K562 (cell line): Measurements from ENCODE around the gene MSH4. TPM values are rescaled to one million over a fixed set of nuclear protein-coding genes. Genes with fewer than 3 reads are reported as not detected.

Experiments used
- ATAC-seq: fragments of 200-7000 bp; cut with Tn5 transposase; 3 replicates; pipeline ENCODE4 v1.9.1; 2020; ENCODE audit warnings: moderate library complexity
- BruUV-seq: library from RNA; stranded (reverse); fragments of 400-500 nt; replicated peaks from 2 replicates; lab custom pipeline; 2021; lab: Mats Ljungman, UMichigan
- CTCF ChIA-PET: fragments of 300-600 bp; formaldehyde crosslinking; extraction: SDS; loops from one replicate; lab custom pipeline; 2021; ENCODE audit warnings: low intra/inter-chr PET ratio; lab: Yijun Ruan, JAX
- POLR2A ChIA-PET: fragments of 300-600, 350-650 bp; sonication (Branson Sonifier 250); formaldehyde crosslinking; extraction: SDS; loops from one replicate; lab custom pipeline; 2021; ENCODE audit warnings: antibody characterized with exemption, inconsistent platforms; lab: Yijun Ruan, JAX
- DNase-seq, 4 experiments: peaks; one replicate each; pipeline versions ENCODE4 v3.0.0 to v3.0.0-alpha.2; 2011 to 2018; ENCODE audit warnings: low spot score in 3 of 4, mixed read lengths in 3 of 4; ENCODE audit errors: extremely low read depth in 1 of 4
- FAIRE-seq: peaks from 2 replicates; lab custom pipeline; 2011; peaks lifted over from hg19 to GRCh38; lab: Jason Lieb, UNC
- H2AFZ ChIP-seq: 2 replicates; pipeline ENCODE4 v1.6.0; 2011; ENCODE audit warnings: low read depth, low read length, control low read depth, inconsistent platforms
- H3K27ac ChIP-seq: fragments of 200-600 bp; 3 replicates; pipeline ENCODE4 v1.8.0; 2011; ENCODE audit warnings: low read depth, mild to moderate bottlenecking, control low read depth, inconsistent platforms, low read length, moderate library complexity, mixed read lengths; ENCODE audit errors: extremely low read depth
- H3K27me3 ChIP-seq, 2 experiments: fragments of 300-600 bp in 1 of 2; 2 replicates in 1 of 2; 3 replicates in 1 of 2; pipeline versions ENCODE4 v1.6.0 to v1.8.0; 2011; ENCODE audit warnings: inconsistent platforms in 2 of 2, low read length in 2 of 2, mild to moderate bottlenecking in 1 of 2, mixed read lengths in 1 of 2, moderate library complexity in 1 of 2; ENCODE audit not compliant: control insufficient read depth in 2 of 2, insufficient read depth in 2 of 2
- H3K36me3 ChIP-seq: fragments of 300-600 bp; 3 replicates; pipeline ENCODE4 v1.8.0; 2011; ENCODE audit warnings: mild to moderate bottlenecking, low read length, inconsistent platforms; ENCODE audit not compliant: control insufficient read depth, insufficient read depth
- H3K4me1 ChIP-seq, 2 experiments: fragments of 200-600 bp in 1 of 2; replicated peaks in 1 of 2; 2 replicates in 1 of 2; 3 replicates in 1 of 2; pipeline versions ENCODE4 v1.5.1 to v1.8.0; 2011; ENCODE audit warnings: inconsistent platforms in 2 of 2, low read length in 2 of 2, mild to moderate bottlenecking in 1 of 2, mixed read lengths in 1 of 2, moderate library complexity in 1 of 2; ENCODE audit not compliant: control insufficient read depth in 2 of 2, insufficient read depth in 2 of 2
- H3K4me2 ChIP-seq: 2 replicates; pipeline ENCODE4 v1.6.1; 2011; ENCODE audit warnings: low read length, control low read depth, inconsistent platforms, mixed read lengths; ENCODE audit not compliant: insufficient read depth
- H3K4me3 ChIP-seq: fragments of 200-600 bp; sonication (generic), shearing (Covaris generic); 2 replicates; pipeline ENCODE4 v1.5.1; 2016; ENCODE audit warnings: control low read depth, inconsistent platforms
- H3K79me2 ChIP-seq: fragments of 200-600 bp; 3 replicates; pipeline ENCODE4 v1.8.0; 2011; ENCODE audit warnings: low read length, inconsistent platforms; ENCODE audit not compliant: control insufficient read depth, insufficient read depth
- H3K9ac ChIP-seq, 2 experiments: 2 replicates each; pipeline versions ENCODE4 v1.6.0 to v1.6.1; 2011; ENCODE audit warnings: low read depth in 2 of 2, low read length in 2 of 2, control low read depth in 1 of 2, inconsistent platforms in 1 of 2, mild to moderate bottlenecking in 1 of 2, mixed read lengths in 1 of 2; ENCODE audit not compliant: insufficient read depth in 1 of 2
- H3K9me1 ChIP-seq: one replicate; pipeline ENCODE4 v1.6.0; 2011; ENCODE audit warnings: inconsistent platforms, mild to moderate bottlenecking, low read length, moderate library complexity; ENCODE audit not compliant: control insufficient read depth, insufficient read depth
- H3K9me3 ChIP-seq: replicated peaks from 2 replicates; pipeline ENCODE4 v1.5.1; 2011; ENCODE audit warnings: low read depth, low read length, inconsistent platforms; ENCODE audit not compliant: control insufficient read depth, insufficient read depth
- H4K20me1 ChIP-seq: replicated peaks from 2 replicates; pipeline ENCODE4 v1.6.1; 2011; ENCODE audit warnings: low read length, inconsistent platforms, mixed read lengths; ENCODE audit not compliant: control insufficient read depth, insufficient read depth
- CREBBP ChIP-seq: IDR thresholded peaks from one replicate; pipeline ENCODE4 v1.6.1; 2012; ENCODE audit warnings: low read depth, mild to moderate bottlenecking, control low read depth, inconsistent platforms, low read length
- E4F1 ChIP-seq: fragments of 250-450 bp; sonication (Bioruptor Pico); IDR thresholded peaks from 2 replicates; pipeline ENCODE4 v1.5.0; 2021; ENCODE audit warnings: mild to moderate bottlenecking, borderline replicate concordance
- KLF13 ChIP-seq: fragments of 450-650 bp; IDR thresholded peaks from 2 replicates; pipeline ENCODE4 v1.6.1; 2016; ENCODE audit warnings: missing genetic modification characterization, low read depth, mild to moderate bottlenecking, missing compliant biosample characterization, moderate library complexity, borderline replicate concordance
- NFRKB ChIP-seq: fragments of 450-650 bp; IDR thresholded peaks from 2 replicates; pipeline ENCODE4 v1.6.1; 2016; ENCODE audit warnings: low read depth
- OTX1 ChIP-seq: fragments of 450-650 bp; formaldehyde crosslinking; IDR thresholded peaks from 2 replicates; pipeline ENCODE4 v1.4.0; 2022; ENCODE audit warnings: mild to moderate bottlenecking
- PHTF2 ChIP-seq: fragments of 250-450 bp; sonication (Bioruptor Pico); IDR thresholded peaks from 2 replicates; pipeline ENCODE4 v1.5.0; 2021; ENCODE audit warnings: mild to moderate bottlenecking
- SMARCB1 ChIP-seq: IDR thresholded peaks from 2 replicates; pipeline ENCODE4 v1.6.1; 2011; ENCODE audit warnings: improper control_type of control experiment, low read depth; ENCODE audit not compliant: insufficient read length
- SP1 ChIP-seq: sonication (generic); formaldehyde crosslinking; IDR thresholded peaks from 2 replicates; pipeline ENCODE4 v1.8.1; 2022; ENCODE audit warnings: mild to moderate bottlenecking, missing genetic modification reagents
- SRSF9 ChIP-seq: fragments of 200-400 bp; formaldehyde crosslinking; IDR thresholded peaks from 2 replicates; pipeline ENCODE4 v1.6.1; 2017; ENCODE audit warnings: low read depth, low read length, borderline replicate concordance
- TAF15 ChIP-seq: fragments of 200-400 bp; formaldehyde crosslinking; IDR thresholded peaks from 2 replicates; pipeline ENCODE4 v1.6.1; 2017; ENCODE audit warnings: mild to moderate bottlenecking, low read depth, low read length, moderate library complexity
- THAP12 ChIP-seq: fragments of 250-450 bp; sonication (Bioruptor Pico); IDR thresholded peaks from 2 replicates; pipeline ENCODE4 v1.9.0; 2021; ENCODE audit warnings: mild to moderate bottlenecking, inconsistent platforms
- ZBTB7A ChIP-seq: IDR thresholded peaks from 2 replicates; pipeline ENCODE4 v1.6.1; 2011; ENCODE audit warnings: low read depth, mild to moderate bottlenecking, low read length, moderate library complexity, borderline replicate concordance; ENCODE audit not compliant: control insufficient read depth
- ZNF146 ChIP-seq: IDR thresholded peaks from one replicate; pipeline ENCODE4 v1.6.1; 2018; ENCODE audit warnings: missing compliant biosample characterization; ENCODE audit not compliant: unreplicated experiment
- ZNF384 ChIP-seq: IDR thresholded peaks from 2 replicates; pipeline ENCODE4 v1.6.1; 2012; ENCODE audit warnings: low read depth, low read length, improper control_type of control experiment
- ZNF445 ChIP-seq: fragments of 250-450 bp; sonication (Bioruptor Pico); IDR thresholded peaks from 2 replicates; pipeline ENCODE4 v1.4.0; 2020; ENCODE audit warnings: low read depth, mild to moderate bottlenecking, moderate library complexity
- ZZZ3 ChIP-seq: fragments of 450-650 bp; IDR thresholded peaks from 2 replicates; pipeline ENCODE4 v1.6.1; 2016; ENCODE audit warnings: antibody characterized with exemption, mild to moderate bottlenecking, moderate library complexity
- WGBS: fragments of 100-300 bp; shearing (Covaris generic); methylation state at CpG from one replicate; pipeline ENCODE4 v1.1.6; 2016; ENCODE audit warnings: low coverage, mixed read lengths; ENCODE audit not compliant: insufficient coverage; ENCODE audit errors: missing lambda C conversion rate; 5-methylcytosine and 5-hydroxymethylcytosine counted together
- in situ Hi-C: fragments of 300-500 bp; cut with MboI; formaldehyde crosslinking; loops from 4 replicates; pipeline ENCODE4 v1.15.0; 2018; ENCODE audit warnings: inconsistent platforms, mixed read lengths
- intact Hi-C: fragments of 100-400 bp; cut with micrococcal nuclease; formaldehyde crosslinking; loops from 2 replicates; pipeline ENCODE4 v1.14.2; 2022
- polyA plus RNA-seq, 8 experiments: library from polyadenylated mRNA; depleted of rRNA in 4 of 8; stranded (reverse) in 5 of 8; unstranded in 3 of 8; fragments of >200 nt; fragmentation: Nextera tagmentation in 2 of 8; fragmentation: Illumina TruSeq in 1 of 8; extraction: Ambion mirVana in 2 of 8; extraction: Trizol in 1 of 8; gene quantifications; 2 replicates each; pipeline versions ENCODE4 v1.2.1 to v1.2.3, GENCODE V29; 2011 to 2014; ENCODE audit warnings: inconsistent platforms in 1 of 8, missing spikeins in 1 of 8
- total RNA-seq, 7 experiments: library from RNA; depleted of rRNA in 6 of 7; stranded (reverse); fragments of >200 nt in 6 of 7; fragmentation: Illumina TruSeq in 2 of 7; extraction: Trizol in 2 of 7; gene quantifications; 2 replicates each; pipeline versions ENCODE4 v1.2.1 to v1.2.3, GENCODE V29; 2011 to 2021; ENCODE audit warnings: low replicate concordance in 1 of 7

MSH4 gene
- total and polyA plus RNA-seq, 9 of the 15 experiments (the other 6 are each of a cell fraction or from before 2014, with no cell fraction given): 0.04 to 0.18 (median 0.12) TPM; not detected in 4

GRCh38 chr1:75785983-75786853 is 10.5 kb upstream of the MSH4 start, which contains the start of gene RABGGTB:
TSS of gene RABGGTB (plus strand) at chr1:75786256. CDS start at chr1:75786272, 16 bp downstream.
- Histone ChIP-seq H3K27ac (peak within 1 kb of the TSS; percentile 95), H3K36me3 (peaks cover 46% of the 10 kb centered on the region), H3K9me3 (0 out of 2 replicates have a peak, but pooled peaks cover 1% of the 10 kb centered on the region), H3K4me3 (peak within 1 kb of the TSS; percentile 63), H4K20me1 (peaks cover 34% of the 10 kb centered on the region), H3K9ac (peak within 1 kb of the TSS; percentile 88 to 95), H3K9me1 (no peaks in the 10 kb centered on the region), H3K4me1 (peaks cover 0 to 5% of the 10 kb centered on the region in 2 experiments; a peak in 1 of 5 replicates), H3K27me3 (no peaks in the 10 kb centered on the region), H2AFZ (peak within 1 kb of the TSS; percentile 88), H3K4me2 (peak within 1 kb of the TSS; percentile 94), H3K79me2 (peaks cover 66% of the 10 kb centered on the region)
- POLR2A ChIA-PET: interaction anchor here (0.6 to 3.3 kb wide), 19 partner anchors 9 to 556 kb away, joined by 3 to 32 read pairs (median 4); partner anchors contain the start of gene MSH4
- under 1% methylated on average over 28 of the region's 28 CpGs for WGBS
- in situ Hi-C loops (loop anchor here (5.0 kb wide), 1 partner anchor 59 kb away; no protein-coding TSS in a partner anchor), intact Hi-C loops (loop anchor here (1.0 to 5.0 kb wide), 4 partner anchors 62 to 1896 kb away; partner anchors contain the start of genes ACADM and ZZZ3)
- CTCF ChIA-PET: interaction anchor here (0.6 kb wide), 1 partner anchor 116 kb away, joined by 3 read pairs; no protein-coding TSS in a partner anchor
- FAIRE-seq: peak; percentile 92
- DNase-seq: peak; percentile 90 to 98 (median 92)
- ATAC-seq: peak; percentile 82
- BruUV-seq: TSS peak; percentile 58
- TF ChIP-seq ZNF445: no peak
- peak; percentile 18; the same call in 1 of the 2 replicates for TF ChIP-seq NFRKB
- no peak for TF ChIP-seq ZNF384
- TF ChIP-seq THAP12 (CRISPR knock-in tag): 0 out of 2 replicates have a peak, but pooled peaks have one; percentile 43
- TF ChIP-seq ZNF146 (CRISPR knock-in tag): no peak
- TF ChIP-seq TAF15: no peak
- 0 out of 2 replicates have a peak, but pooled peaks have one; percentile 66 for TF ChIP-seq OTX1 (CRISPR knock-in tag)
- TF ChIP-seq ZBTB7A: no peak
- TF ChIP-seq SRSF9: no peak
- 0 out of 2 replicates have a peak, but pooled peaks have one; percentile 37 for TF ChIP-seq ZZZ3
- TF ChIP-seq KLF13 (tag): 0 out of 2 replicates have a peak, but pooled peaks have one; percentile 46
- peak; percentile 52 for TF ChIP-seq SP1
- no peak for TF ChIP-seq PHTF2 (CRISPR knock-in tag)
- no peak for TF ChIP-seq CREBBP
- TF ChIP-seq SMARCB1: no peak
- TF ChIP-seq E4F1 (CRISPR knock-in tag): no peak
